ENCODE measurements around the gene DPM3.

The DPM3 gene

GRCh38 chr1:155136748-155137147 is 3.6 kb downstream of the DPM3 start:
- POLR2A ChIA-PET: interaction anchor here (0.6 kb wide), 1 partner anchor 885 kb away, joined by 6 read pairs; no protein-coding TSS in a partner anchor
- no peak for TF ChIP-seq CTCF (IDR thresholded peaks at IDR 0.05; ENCODE audit: control extremely low read depth, extremely low read depth, low read depth, missing control alignments)
- CTCF ChIA-PET: interaction anchor here (0.9 to 5.1 kb wide), 7 partner anchors 9 to 57 kb away, joined by 3 to 27 read pairs (median 5); partner anchors contain the start of genes KRTCAP2 and TRIM46
- DNase-seq (ENCODE audit: extremely low spot score): no peak

GRCh38 chr1:155135415-155136028 is 4.8 kb downstream of the DPM3 start, which contains the start of gene SLC50A1:
Gene SLC50A1, plus strand, starts transcription at chr1:155135852. Its CDS starts 60 bp downstream, at chr1:155135912.
- TF ChIP-seq CTCF (IDR thresholded peaks at IDR 0.05; ENCODE audit: control extremely low read depth, extremely low read depth, low read depth, missing control alignments): no peak
- DNase-seq (ENCODE audit: extremely low spot score): peak; percentile 96
- ChIA-PET CTCF (interaction anchor here (0.9 to 5.1 kb wide), 9 partner anchors 8 to 50 kb away, joined by 3 to 27 read pairs (median 4); partner anchors contain the start of genes KRTCAP2 and TRIM46), POLR2A (no interaction called here)

- no peak for TF ChIP-seq CTCF (IDR thresholded peaks at IDR 0.05; ENCODE audit: control extremely low read depth, extremely low read depth, low read depth, missing control alignments)
- ChIA-PET CTCF (interaction anchor here (0.7 to 5.1 kb wide), 10 partner anchors 9 to 575 kb away, joined by 3 to 27 read pairs (median 4); partner anchors contain the start of genes KRTCAP2 and TRIM46), POLR2A (no interaction called here)
- DNase-seq (ENCODE audit: extremely low spot score): peak; percentile 50
Observed at GRCh38 chr1:155134880-155135414, 5.4 kb downstream of the DPM3 start.

- POLR2A ChIA-PET: no interaction called here
- CTCF ChIA-PET: interaction anchor here (0.7 to 5.1 kb wide), 8 partner anchors 9 to 575 kb away, joined by 3 to 27 read pairs (median 4); partner anchors contain the start of genes KRTCAP2 and TRIM46
- no peak for TF ChIP-seq CTCF (IDR thresholded peaks at IDR 0.05; ENCODE audit: control extremely low read depth, extremely low read depth, low read depth, missing control alignments)
- no peak for DNase-seq (ENCODE audit: extremely low spot score)
Observed at GRCh38 chr1:155134322-155134721, 6.0 kb downstream of the DPM3 start.

GRCh38 chr1:155133799-155134281 is 6.5 kb downstream of the DPM3 start:
- DNase-seq (ENCODE audit: extremely low spot score): no peak
- POLR2A ChIA-PET: no interaction called here
- TF ChIP-seq CTCF (IDR thresholded peaks at IDR 0.05; ENCODE audit: control extremely low read depth, extremely low read depth, low read depth, missing control alignments): no peak
- CTCF ChIA-PET: interaction anchor here (1.3 to 5.1 kb wide), 6 partner anchors 10 to 49 kb away, joined by 3 to 27 read pairs (median 7); partner anchors contain the start of genes KRTCAP2 and TRIM46

GRCh38 chr1:155131856-155132255 is 8.5 kb downstream of the DPM3 start:
- no peak for TF ChIP-seq CTCF (IDR thresholded peaks at IDR 0.05; ENCODE audit: control extremely low read depth, extremely low read depth, low read depth, missing control alignments)
- POLR2A ChIA-PET: no interaction called here
- no peak for DNase-seq (ENCODE audit: extremely low spot score)
- CTCF ChIA-PET: interaction anchor here (0.9 to 4.4 kb wide), 7 partner anchors 35 to 80 kb away, joined by 3 to 26 read pairs (median 6); partner anchors contain the start of gene KRTCAP2

All from GM10248 (cell line).